ENCODE data around the gene S100PBP. TPM values are rescaled to one million over a fixed set of nuclear protein-coding genes. Genes with fewer than 3 reads are reported as not detected.
A peak's percentile ranks its signal among the peaks of the same experiment; 100 is the strongest.

The S100PBP gene
- total RNA-seq, 1 donor from 2014 or later, result 40.1 TPM

- TF ChIP-seq, protein P1, sequence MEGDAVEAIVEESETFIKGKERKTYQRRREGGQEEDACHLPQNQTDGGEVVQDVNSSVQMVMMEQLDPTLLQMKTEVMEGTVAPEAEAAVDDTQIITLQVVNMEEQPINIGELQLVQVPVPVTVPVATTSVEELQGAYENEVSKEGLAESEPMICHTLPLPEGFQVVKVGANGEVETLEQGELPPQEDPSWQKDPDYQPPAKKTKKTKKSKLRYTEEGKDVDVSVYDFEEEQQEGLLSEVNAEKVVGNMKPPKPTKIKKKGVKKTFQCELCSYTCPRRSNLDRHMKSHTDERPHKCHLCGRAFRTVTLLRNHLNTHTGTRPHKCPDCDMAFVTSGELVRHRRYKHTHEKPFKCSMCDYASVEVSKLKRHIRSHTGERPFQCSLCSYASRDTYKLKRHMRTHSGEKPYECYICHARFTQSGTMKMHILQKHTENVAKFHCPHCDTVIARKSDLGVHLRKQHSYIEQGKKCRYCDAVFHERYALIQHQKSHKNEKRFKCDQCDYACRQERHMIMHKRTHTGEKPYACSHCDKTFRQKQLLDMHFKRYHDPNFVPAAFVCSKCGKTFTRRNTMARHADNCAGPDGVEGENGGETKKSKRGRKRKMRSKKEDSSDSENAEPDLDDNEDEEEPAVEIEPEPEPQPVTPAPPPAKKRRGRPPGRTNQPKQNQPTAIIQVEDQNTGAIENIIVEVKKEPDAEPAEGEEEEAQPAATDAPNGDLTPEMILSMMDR (IDR thresholded peaks at IDR 0.05; ENCODE audit: partially characterized antibody, unreplicated experiment), result no peak
- no peak overlapping the region for H3K27ac Mint-ChIP-seq (ENCODE audit: unreplicated experiment)
- H3K4me1 Mint-ChIP-seq (ENCODE audit: low read depth, unreplicated experiment), result peaks cover 8% of the 10 kb centered on the region
- H3K36me3 Mint-ChIP-seq (ENCODE audit: unreplicated experiment), result no peaks in the 10 kb centered on the region
- H3K9me3 Mint-ChIP-seq (ENCODE audit: unreplicated experiment), result peaks cover 8% of the 10 kb centered on the region
- H3K27me3 Mint-ChIP-seq (ENCODE audit: unreplicated experiment), result peaks cover 10% of the 10 kb centered on the region
- no peak overlapping the region for H3K4me3 Mint-ChIP-seq (ENCODE audit: unreplicated experiment)
- no peak for DNase-seq
These were observed 79.0 kb downstream of the S100PBP start for GRCh38 chr1:32896451-32896850.

- H3K4me1 Mint-ChIP-seq (ENCODE audit: low read depth, unreplicated experiment), result peaks cover 2% of the 10 kb centered on the region
- H3K27ac Mint-ChIP-seq (ENCODE audit: unreplicated experiment), result peak overlapping the region; percentile 43
- peaks cover 7% of the 10 kb centered on the region for H3K9me3 Mint-ChIP-seq (ENCODE audit: unreplicated experiment)
- no peak overlapping the region for H3K4me3 Mint-ChIP-seq (ENCODE audit: unreplicated experiment)
- H3K36me3 Mint-ChIP-seq (ENCODE audit: unreplicated experiment), result no peaks in the 10 kb centered on the region
- H3K27me3 Mint-ChIP-seq (ENCODE audit: unreplicated experiment), result peaks cover 10% of the 10 kb centered on the region
- no peak for DNase-seq
- TF ChIP-seq, protein P1 (IDR thresholded peaks at IDR 0.05; ENCODE audit: partially characterized antibody, unreplicated experiment), result no peak
These were observed 79.9 kb downstream of the S100PBP start for GRCh38 chr1:32897082-32898049.

- TF ChIP-seq, protein P1 (IDR thresholded peaks at IDR 0.05; ENCODE audit: partially characterized antibody, unreplicated experiment), result no peak
- Mint-ChIP-seq H3K9me3 (ENCODE audit: unreplicated experiment) (peaks cover 5% of the 10 kb centered on the region), H3K4me1 (ENCODE audit: low read depth, unreplicated experiment) (peaks cover 2% of the 10 kb centered on the region), H3K4me3 (ENCODE audit: unreplicated experiment) (no peak overlapping the region), H3K27me3 (ENCODE audit: unreplicated experiment) (peaks cover 13% of the 10 kb centered on the region), H3K27ac (ENCODE audit: unreplicated experiment) (no peak overlapping the region), H3K36me3 (ENCODE audit: unreplicated experiment) (no peaks in the 10 kb centered on the region)
- no peak for DNase-seq
These were observed 80.6 kb downstream of the S100PBP start for GRCh38 chr1:32898056-32898455.

DNA sequence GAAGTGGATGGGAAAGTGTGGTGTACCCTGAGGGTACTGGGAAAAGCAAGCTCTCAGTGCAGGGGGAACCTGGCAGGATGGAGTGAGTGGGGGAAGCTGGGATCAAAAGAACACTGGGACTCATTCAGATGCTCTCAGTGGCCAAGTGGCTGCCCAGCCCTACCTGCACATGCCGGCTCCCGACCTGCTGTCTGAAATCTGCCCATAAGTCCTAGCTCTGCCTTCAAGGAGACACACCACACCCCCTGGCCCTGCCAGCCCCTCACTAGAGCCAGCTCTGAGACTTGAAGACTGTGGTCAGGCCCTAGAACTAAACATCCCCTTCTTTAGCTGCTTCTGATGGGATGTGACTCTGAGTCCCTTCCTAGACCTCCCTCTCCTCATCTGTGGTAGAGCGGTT, 81.5 kb downstream of the S100PBP start:
- Mint-ChIP-seq H3K9me3 (ENCODE audit: unreplicated experiment) (peaks cover 5% of the 10 kb centered on the region), H3K4me3 (ENCODE audit: unreplicated experiment) (no peak overlapping the region), H3K27ac (ENCODE audit: unreplicated experiment) (no peak overlapping the region), H3K4me1 (ENCODE audit: low read depth, unreplicated experiment) (peaks cover 2% of the 10 kb centered on the region), H3K27me3 (ENCODE audit: unreplicated experiment) (peaks cover 13% of the 10 kb centered on the region), H3K36me3 (ENCODE audit: unreplicated experiment) (no peaks in the 10 kb centered on the region)
- DNase-seq, result no peak
- TF ChIP-seq, protein P1 (IDR thresholded peaks at IDR 0.05; ENCODE audit: partially characterized antibody, unreplicated experiment), result no peak

Measured in glutamatergic neuron (in vitro differentiated cells).